ENCODE measurements around the gene CD302. TPM values are rescaled to one million over a fixed set of nuclear protein-coding genes. Genes with fewer than 3 reads are reported as not detected.

The CD302 gene
- total and polyA plus RNA-seq, 7 donors: 2.7 to 7.5 (median 4.6) TPM

- no peak for TF ChIP-seq CTCF (IDR thresholded peaks at IDR 0.05)
- DNase-seq (no peak), ATAC-seq (peak; percentile 28 to 42 (median 32))
- H3K4me1 ChIP-seq: peaks cover 20% of the 10 kb centered on the region
- 66 to 75% (median 68%) methylated on average over 15 of the region's 15 CpGs for WGBS, 3 donors
- H3K36me3 ChIP-seq (ENCODE audit: insufficient read depth in 1 of 2, low read depth in 1 of 2): peaks cover 0 to 81% of the 10 kb centered on the region in 2 donors
- H3K9me3 ChIP-seq: no peaks in the 10 kb centered on the region
- intact Hi-C loops (cut with DNase I): no loop called here
- no peak overlapping the region for H3K27ac ChIP-seq
- no peak overlapping the region for H3K4me3 ChIP-seq
- H3K27me3 ChIP-seq (ENCODE audit: insufficient read depth in 3 of 3, low read length in 2 of 3): no peaks in the 10 kb centered on the region
Observed at GRCh38 chr2:159738509-159739390, 59.3 kb downstream of the CD302 start.

- H3K27ac ChIP-seq: peak overlapping the region; percentile 37
- no peak for DNase-seq
- no peaks in the 10 kb centered on the region for H3K27me3 ChIP-seq (ENCODE audit: insufficient read depth in 3 of 3, low read length in 2 of 3)
- intact Hi-C loops (cut with DNase I): no loop called here
- H3K36me3 ChIP-seq (ENCODE audit: insufficient read depth in 1 of 2, low read depth in 1 of 2): peaks cover 0 to 81% of the 10 kb centered on the region in 2 donors
- peak; percentile 21 to 39 (median 24) for ATAC-seq
- no peaks in the 10 kb centered on the region for H3K9me3 ChIP-seq
- H3K4me3 ChIP-seq: no peak overlapping the region
- peaks cover 20% of the 10 kb centered on the region for H3K4me1 ChIP-seq
- 95 to 96% (median 95%) methylated on average over 11 of the region's 11 CpGs for WGBS, 3 donors
- no peak for TF ChIP-seq CTCF (IDR thresholded peaks at IDR 0.05)
Observed at GRCh38 chr2:159737917-159738296, 60.1 kb downstream of the CD302 start.

- Histone ChIP-seq H3K4me3 (no peak overlapping the region), H3K4me1 (peaks cover 20% of the 10 kb centered on the region), H3K27ac (peak overlapping the region; percentile 55), H3K27me3 (ENCODE audit: insufficient read depth in 3 of 3, low read length in 2 of 3) (no peaks in the 10 kb centered on the region), H3K36me3 (ENCODE audit: insufficient read depth in 1 of 2, low read depth in 1 of 2) (peaks cover 0 to 81% of the 10 kb centered on the region in 2 donors), H3K9me3 (no peaks in the 10 kb centered on the region)
- ATAC-seq (peak; percentile 75 to 84 (median 80)), DNase-seq (no peak)
- intact Hi-C loops (cut with DNase I): no loop called here
- TF ChIP-seq CTCF (IDR thresholded peaks at IDR 0.05): no peak
- WGBS, 3 donors: 92 to 100% (median 96%) methylated on average over 1 of the region's 1 CpG
Observed at GRCh38 chr2:159737292-159737916, 60.6 kb downstream of the CD302 start.

- 76 to 84% (median 78%) methylated on average over 3 of the region's 3 CpGs for WGBS, 3 donors
- no peaks in the 10 kb centered on the region for H3K9me3 ChIP-seq
- H3K36me3 ChIP-seq (ENCODE audit: insufficient read depth in 1 of 2, low read depth in 1 of 2): peaks cover 0 to 88% of the 10 kb centered on the region in 2 donors
- no peak for TF ChIP-seq CTCF (IDR thresholded peaks at IDR 0.05)
- H3K4me3 ChIP-seq: no peak overlapping the region
- ATAC-seq: no peak
- intact Hi-C loops (cut with DNase I): no loop called here
- H3K27ac ChIP-seq: peak overlapping the region; percentile 24
- no peak for DNase-seq
- H3K4me1 ChIP-seq: peaks cover 20% of the 10 kb centered on the region
- no peaks in the 10 kb centered on the region for H3K27me3 ChIP-seq (ENCODE audit: insufficient read depth in 3 of 3, low read length in 2 of 3)
Observed at GRCh38 chr2:159736048-159736447, 62.0 kb downstream of the CD302 start.
